K562 (cell line): ENCODE data around the gene SNCG. TPM values are rescaled to one million over a fixed set of nuclear protein-coding genes. Genes with fewer than 3 reads are reported as not detected.

ENCODE experiments used
- BRF1 ChIP-seq: IDR thresholded peaks from 3 replicates; pipeline ENCODE4 v1.6.1; 2011; ENCODE audit warnings: borderline replicate concordance, mild to moderate bottlenecking; ENCODE audit not compliant: insufficient read length; ENCODE audit errors: extremely low read depth
- CCNT2 ChIP-seq: IDR thresholded peaks from 2 replicates; pipeline ENCODE4 v1.6.1; 2011; ENCODE audit warnings: borderline replicate concordance, low read depth, mild to moderate bottlenecking, moderate library complexity, mixed read lengths, low read length; ENCODE audit not compliant: insufficient read length; ENCODE audit errors: extremely low read depth
- CLOCK ChIP-seq: fragments of 250-450 bp; sonication (Bioruptor Pico); IDR thresholded peaks from 2 replicates; pipeline ENCODE4 v1.4.0; 2020; ENCODE audit warnings: mild to moderate bottlenecking, moderate library complexity, borderline replicate concordance
- ETV6 ChIP-seq, 3 experiments: fragments of 150-350 bp in 1 of 3; sonication (generic) in 1 of 3; formaldehyde crosslinking in 1 of 3; IDR thresholded peaks; 2 replicates each; pipeline versions ENCODE4 v1.6.1 to v1.8.0; 2014 to 2022; ENCODE audit warnings: borderline replicate concordance in 2 of 3, low read depth in 2 of 3, antibody characterized with exemption in 1 of 3, low read length in 1 of 3, mild to moderate bottlenecking in 1 of 3, missing genetic modification reagents in 1 of 3
- NCOR1 ChIP-seq: fragments of 450-650 bp; IDR thresholded peaks from 2 replicates; pipeline ENCODE4 v1.6.1; 2016; ENCODE audit warnings: mild to moderate bottlenecking, moderate library complexity
- NONO ChIP-seq, 2 experiments: fragments of 200-400 bp in 1 of 2; fragments of 450-650 bp in 1 of 2; formaldehyde crosslinking in 1 of 2; IDR thresholded peaks; 2 replicates each; pipeline ENCODE4 v1.6.1; 2017; ENCODE audit warnings: low read depth in 2 of 2, mild to moderate bottlenecking in 2 of 2, moderate library complexity in 2 of 2, low read length in 1 of 2
- OTX1 ChIP-seq: fragments of 450-650 bp; formaldehyde crosslinking; IDR thresholded peaks from 2 replicates; pipeline ENCODE4 v1.4.0; 2022; ENCODE audit warnings: mild to moderate bottlenecking
- PHB2 ChIP-seq: fragments of 450-650 bp; IDR thresholded peaks from 2 replicates; pipeline ENCODE4 v1.6.1; 2017; ENCODE audit warnings: low read depth
- POLR2A ChIP-seq: fragments of 450-650 bp; conservative IDR thresholded peaks from 2 replicates; pipeline ENCODE4 v1.6.1; 2016
- RNF2 ChIP-seq: sonication (generic); IDR thresholded peaks from 2 replicates; pipeline ENCODE4 v1.6.1; 2016
- SP2 ChIP-seq: IDR thresholded peaks from 2 replicates; pipeline ENCODE4 v1.6.1; 2011; ENCODE audit warnings: mild to moderate bottlenecking, low read depth, low read length, moderate library complexity; ENCODE audit not compliant: poor library complexity, severe bottlenecking; ENCODE audit errors: extremely low read depth
- TBP ChIP-seq: optimal IDR thresholded peaks from 2 replicates; pipeline ENCODE3; 2011; ENCODE audit warnings: low read depth, low read length, improper control_type of control experiment
- XRCC5 ChIP-seq: fragments of 200-400 bp; formaldehyde crosslinking; IDR thresholded peaks from 2 replicates; pipeline ENCODE4 v1.6.1; 2017; ENCODE audit warnings: low read depth, mild to moderate bottlenecking, low read length
- ZNF280B ChIP-seq: fragments of 250-450 bp; sonication (Bioruptor Pico); IDR thresholded peaks from 2 replicates; pipeline ENCODE4 v1.5.1; 2021; ENCODE audit warnings: mild to moderate bottlenecking
- ZNF592 ChIP-seq: fragments of 450-650 bp; IDR thresholded peaks from 2 replicates; pipeline ENCODE4 v1.6.1; 2017; ENCODE audit warnings: antibody characterized with exemption, mild to moderate bottlenecking
- ZNF740 ChIP-seq, 3 experiments: fragments of 200-800 bp in 1 of 3; sonication (Bioruptor generic) in 1 of 3; sonication (generic) in 1 of 3; formaldehyde crosslinking in 1 of 3; IDR thresholded peaks; 2 replicates each; pipeline versions ENCODE4 v1.6.1 to v1.8.0; 2016 to 2022; ENCODE audit warnings: mild to moderate bottlenecking in 2 of 3, missing compliant biosample characterization in 2 of 3, missing genetic modification characterization in 2 of 3, missing genetic modification reagents in 1 of 3
- polyA plus RNA-seq, 8 experiments: library from polyadenylated mRNA; depleted of rRNA in 4 of 8; stranded (reverse) in 5 of 8; unstranded in 3 of 8; fragments of >200 nt; fragmentation: Nextera tagmentation in 2 of 8; fragmentation: Illumina TruSeq in 1 of 8; extraction: Ambion mirVana in 2 of 8; extraction: Trizol in 1 of 8; gene quantifications; 2 replicates each; pipeline versions ENCODE4 v1.2.1 to v1.2.3, GENCODE V29; 2011 to 2014; ENCODE audit warnings: inconsistent platforms in 1 of 8, missing spikeins in 1 of 8
- total RNA-seq, 7 experiments: library from RNA; depleted of rRNA in 6 of 7; stranded (reverse); fragments of >200 nt in 6 of 7; fragmentation: Illumina TruSeq in 2 of 7; extraction: Trizol in 2 of 7; gene quantifications; 2 replicates each; pipeline versions ENCODE4 v1.2.1 to v1.2.3, GENCODE V29; 2011 to 2021; ENCODE audit warnings: low replicate concordance in 1 of 7

Gene SNCG
- total and polyA plus RNA-seq, 9 of the 15 experiments (the other 6 are each of a cell fraction or from before 2014, with no cell fraction given): 9.8 to 146 (median 93.6) TPM

GRCh38 chr10:86958901-86959736 is 720 bp downstream of the SNCG start (continued):
- TF ChIP-seq ZNF592 (peak; percentile 55; the same call in 1 of the 2 replicates), BRF1 (no peak), NCOR1 (peak; percentile 43), XRCC5 (no peak), CLOCK (no peak), OTX1 (CRISPR knock-in tag) (no peak), ZNF280B (CRISPR knock-in tag) (no peak), PHB2 (no peak), RNF2 (peak; percentile 60; the same call in 1 of the 2 replicates), ZNF740 (CRISPR knock-in tag; IDR thresholded peaks at IDR 0.05) (peak; percentile 70), ZNF740 (tag; IDR thresholded peaks at IDR 0.05) (no peak), CCNT2 (peak; percentile 24), ETV6 (IDR thresholded peaks at IDR 0.05; ENCODE audit: borderline replicate concordance in 1 of 2, low read depth in 2 of 2, low read length in 1 of 2) (no peak), ETV6 (CRISPR knock-in tag; IDR thresholded peaks at IDR 0.05; ENCODE audit: borderline replicate concordance) (no peak), NONO (IDR thresholded peaks at IDR 0.05; ENCODE audit: low read depth in 2 of 2, low read length in 1 of 2) (no peak), TBP (peak; percentile 27), SP2 (no peak), POLR2A (peak; percentile 70)
